ENCODE results near the gene RAB24. TPM values are rescaled to one million over a fixed set of nuclear protein-coding genes. Genes with fewer than 3 reads are reported as not detected.

RAB24 gene
- total RNA-seq, 4 donors from 2014 or later, result 18.9 to 38.9 (median 23.8) TPM

GRCh38 chr5:177253252-177253651 is 50.3 kb downstream of the RAB24 start:
- TF ChIP-seq, protein P1, sequence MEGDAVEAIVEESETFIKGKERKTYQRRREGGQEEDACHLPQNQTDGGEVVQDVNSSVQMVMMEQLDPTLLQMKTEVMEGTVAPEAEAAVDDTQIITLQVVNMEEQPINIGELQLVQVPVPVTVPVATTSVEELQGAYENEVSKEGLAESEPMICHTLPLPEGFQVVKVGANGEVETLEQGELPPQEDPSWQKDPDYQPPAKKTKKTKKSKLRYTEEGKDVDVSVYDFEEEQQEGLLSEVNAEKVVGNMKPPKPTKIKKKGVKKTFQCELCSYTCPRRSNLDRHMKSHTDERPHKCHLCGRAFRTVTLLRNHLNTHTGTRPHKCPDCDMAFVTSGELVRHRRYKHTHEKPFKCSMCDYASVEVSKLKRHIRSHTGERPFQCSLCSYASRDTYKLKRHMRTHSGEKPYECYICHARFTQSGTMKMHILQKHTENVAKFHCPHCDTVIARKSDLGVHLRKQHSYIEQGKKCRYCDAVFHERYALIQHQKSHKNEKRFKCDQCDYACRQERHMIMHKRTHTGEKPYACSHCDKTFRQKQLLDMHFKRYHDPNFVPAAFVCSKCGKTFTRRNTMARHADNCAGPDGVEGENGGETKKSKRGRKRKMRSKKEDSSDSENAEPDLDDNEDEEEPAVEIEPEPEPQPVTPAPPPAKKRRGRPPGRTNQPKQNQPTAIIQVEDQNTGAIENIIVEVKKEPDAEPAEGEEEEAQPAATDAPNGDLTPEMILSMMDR (IDR thresholded peaks at IDR 0.05), result no peak
- ATAC-seq (ENCODE audit: low FRiP score) (no peak), DNase-seq (ENCODE audit: low spot score) (no peak)

Other genes with a start within 250 kb of the RAB24 start
- gene FGFR4, start 216.8 kb downstream of the RAB24 start, total RNA-seq, result 1 to 10 TPM in 3 of 4 donors, not detected in 1; 1.4 to 3.9 (median 2.7) TPM
- 10 to 100 TPM; 32.3 to 52.6 (median 36.1) TPM for gene NSD1, start 169.9 kb downstream of the RAB24 start, total RNA-seq
- gene PRELID1, start 80 bp upstream of the RAB24 start, total RNA-seq, result 100 to 1,000 TPM in 1 of 4 donors, 10 to 100 TPM in 3; 51.9 to 102 (median 67.5) TPM
- gene MXD3, start 8.2 kb upstream of the RAB24 start, total RNA-seq, result 10 to 100 TPM in 1 of 4 donors, 1 to 10 TPM in 3; 3.5 to 26.8 (median 4.8) TPM
- gene LMAN2, start 47.9 kb upstream of the RAB24 start, total RNA-seq, result 100 to 1,000 TPM; 129 to 164 (median 144) TPM
- 10 to 100 TPM in 1 of 4 donors, 1 to 10 TPM in 3; 7.1 to 25.1 (median 8.2) TPM for gene RGS14, start 54.2 kb upstream of the RAB24 start, total RNA-seq
- not detected for gene SLC34A1, start 80.7 kb upstream of the RAB24 start, total RNA-seq
- gene PFN3, start 96.9 kb upstream of the RAB24 start, total RNA-seq, result not detected
- 1 to 10 TPM in 1 of 4 donors, under 1 TPM in 3; 0.38 to 3.0 (median 0.63) TPM for gene F12, start 105.8 kb upstream of the RAB24 start, total RNA-seq
- gene GRK6, start 123.0 kb upstream of the RAB24 start, total RNA-seq, result 10 to 100 TPM; 16.1 to 45.5 (median 27.2) TPM
- gene PRR7, start 143.1 kb upstream of the RAB24 start, total RNA-seq, result 1 to 10 TPM in 3 of 4 donors, not detected in 1; 1.6 to 2.8 (median 2.1) TPM
- 10 to 100 TPM; 33.5 to 78.5 (median 38.3) TPM for gene DBN1, start 169.9 kb upstream of the RAB24 start, total RNA-seq
- gene PDLIM7, start 193.9 kb upstream of the RAB24 start, total RNA-seq, result 10 to 100 TPM; 20.0 to 63.2 (median 34.2) TPM
- 10 to 100 TPM in 3 of 4 donors, 1 to 10 TPM in 1; 7.4 to 41.0 (median 16.3) TPM for gene DOK3, start 206.1 kb upstream of the RAB24 start, total RNA-seq
- gene DDX41, start 213.2 kb upstream of the RAB24 start, total RNA-seq, result 10 to 100 TPM; 66.2 to 93.7 (median 73.6) TPM

All from omental fat pad (tissue), 4 donors.